K562 (cell line): ENCODE results near the gene CHMP2A. TPM values are rescaled to one million over a fixed set of nuclear protein-coding genes. Genes with fewer than 3 reads are reported as not detected.

Source experiments
- ARID1B ChIP-seq: fragments of 450-650 bp; IDR thresholded peaks from 2 replicates; pipeline ENCODE4 v1.6.1; 2016; ENCODE audit warnings: antibody characterized with exemption, mild to moderate bottlenecking, inconsistent platforms
- CAMTA2 ChIP-seq: fragments of 250-450 bp; sonication (Bioruptor Pico); conservative IDR thresholded peaks from 2 replicates; pipeline ENCODE4 v1.5.1; 2022
- ELF1 ChIP-seq: fragments of 200-800 bp; sonication (Bioruptor generic); IDR thresholded peaks from 2 replicates; pipeline ENCODE4 v1.6.1; 2016; ENCODE audit warnings: missing genetic modification characterization, missing compliant biosample characterization
- EZH2 ChIP-seq: IDR thresholded peaks from 2 replicates; pipeline ENCODE4 v1.6.1; 2012; ENCODE audit warnings: low read depth, mild to moderate bottlenecking, inconsistent platforms, low read length, borderline replicate concordance
- HDAC8 ChIP-seq: fragments of 450-650 bp; IDR thresholded peaks from 2 replicates; pipeline ENCODE4 v1.6.1; 2016; ENCODE audit warnings: mild to moderate bottlenecking, missing genetic modification characterization, moderate library complexity, missing compliant biosample characterization
- RFX5 ChIP-seq: IDR thresholded peaks from 2 replicates; pipeline ENCODE4 v1.6.1; 2011; ENCODE audit warnings: low read depth, mild to moderate bottlenecking, improper control_type of control experiment, low read length
- ZNF239 ChIP-seq: fragments of 250-450 bp; sonication (Bioruptor Pico); IDR thresholded peaks from 2 replicates; pipeline ENCODE4 v1.4.0; 2020; ENCODE audit warnings: mild to moderate bottlenecking
- ZNF354B ChIP-seq: fragments of 250-450 bp; sonication (Bioruptor Pico); IDR thresholded peaks from 2 replicates; pipeline ENCODE4 v1.4.0; 2020
- ZNF384 ChIP-seq: IDR thresholded peaks from 2 replicates; pipeline ENCODE4 v1.6.1; 2012; ENCODE audit warnings: low read depth, low read length, improper control_type of control experiment
- polyA plus RNA-seq, 8 experiments: library from polyadenylated mRNA; depleted of rRNA in 4 of 8; stranded (reverse) in 5 of 8; unstranded in 3 of 8; fragments of >200 nt; fragmentation: Nextera tagmentation in 2 of 8; fragmentation: Illumina TruSeq in 1 of 8; extraction: Ambion mirVana in 2 of 8; extraction: Trizol in 1 of 8; gene quantifications; 2 replicates each; pipeline versions ENCODE4 v1.2.1 to v1.2.3, GENCODE V29; 2011 to 2014; ENCODE audit warnings: inconsistent platforms in 1 of 8, missing spikeins in 1 of 8
- total RNA-seq, 7 experiments: library from RNA; depleted of rRNA in 6 of 7; stranded (reverse); fragments of >200 nt in 6 of 7; fragmentation: Illumina TruSeq in 2 of 7; extraction: Trizol in 2 of 7; gene quantifications; 2 replicates each; pipeline versions ENCODE4 v1.2.1 to v1.2.3, GENCODE V29; 2011 to 2021; ENCODE audit warnings: low replicate concordance in 1 of 7
- TF ChIP-seq, protein P1 (sequence below): fragments of 450-650 bp; IDR thresholded peaks from 2 replicates; pipeline ENCODE4 v1.6.1; 2016; ENCODE audit warnings: mild to moderate bottlenecking
- TF ChIP-seq, protein P2 (sequence below): fragments of 200-400 bp; formaldehyde crosslinking; IDR thresholded peaks from 2 replicates; pipeline ENCODE4 v1.6.1; 2017; ENCODE audit warnings: mild to moderate bottlenecking, low read depth, low read length, moderate library complexity
- TF ChIP-seq, protein P3 (sequence below): fragments of 450-650 bp; IDR thresholded peaks from 2 replicates; pipeline ENCODE4 v1.6.1; 2017; ENCODE audit warnings: mild to moderate bottlenecking, moderate library complexity
- TF ChIP-seq, protein P4 (sequence below): fragments of 450-650 bp; IDR thresholded peaks from 2 replicates; pipeline ENCODE4 v1.7.0; 2016; ENCODE audit warnings: borderline replicate concordance
- TF ChIP-seq, protein P5 (sequence below): sonication (generic); formaldehyde crosslinking; IDR thresholded peaks from 2 replicates; pipeline ENCODE4 v1.8.0; 2022; ENCODE audit warnings: mild to moderate bottlenecking, missing genetic modification reagents

Gene CHMP2A
- total and polyA plus RNA-seq, 9 of the 15 experiments (the other 6 are each of a cell fraction or from before 2014, with no cell fraction given) = 57.6 to 159 (median 87.2) TPM

DNA sequence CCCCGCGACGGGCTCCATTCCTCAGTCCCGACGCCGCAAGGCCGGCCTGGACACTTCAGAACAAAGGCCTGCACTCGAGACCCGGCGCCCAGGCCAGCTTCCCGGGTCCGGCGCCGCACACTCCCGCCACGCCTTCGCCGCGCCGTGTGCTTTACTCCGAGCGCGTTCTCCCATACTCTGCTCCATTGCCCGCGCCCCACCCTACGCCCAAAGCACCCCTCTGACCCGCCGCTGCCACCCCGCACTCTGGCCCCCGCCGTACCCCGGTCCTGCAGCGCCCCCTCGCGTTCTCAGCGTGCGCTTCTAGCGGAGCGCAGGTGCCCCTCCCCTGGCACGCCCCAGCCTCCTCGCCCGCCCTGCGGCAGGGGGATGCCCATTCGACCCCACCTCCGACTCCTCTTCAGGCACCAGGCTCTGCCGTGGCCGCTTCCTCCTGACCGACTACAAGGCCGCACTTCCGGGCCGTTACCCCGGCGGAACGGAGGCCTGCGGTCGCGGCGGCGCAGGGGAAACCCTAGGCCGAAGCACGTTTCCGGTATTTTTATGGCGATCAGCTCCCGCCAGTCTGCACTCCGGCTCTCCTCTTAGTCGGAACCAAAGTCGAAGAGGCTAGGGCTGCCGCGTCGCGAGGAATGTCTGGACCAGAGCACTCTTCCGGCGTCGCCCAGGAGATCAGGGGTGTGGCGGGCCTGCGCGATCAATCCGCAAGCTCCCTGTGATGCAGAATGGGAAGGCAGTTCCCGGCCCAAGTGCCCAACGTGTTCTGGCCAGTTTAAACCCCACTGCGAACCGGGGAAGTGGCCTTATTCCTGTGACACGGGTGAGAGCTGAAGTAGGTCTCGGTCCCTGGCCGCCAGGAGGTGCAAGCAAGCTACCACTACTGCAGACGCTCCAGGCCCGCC, 35.3 kb downstream of the CHMP2A start, which contains the start of gene ZBTB45 (continued):
- TF ChIP-seq, protein P1, sequence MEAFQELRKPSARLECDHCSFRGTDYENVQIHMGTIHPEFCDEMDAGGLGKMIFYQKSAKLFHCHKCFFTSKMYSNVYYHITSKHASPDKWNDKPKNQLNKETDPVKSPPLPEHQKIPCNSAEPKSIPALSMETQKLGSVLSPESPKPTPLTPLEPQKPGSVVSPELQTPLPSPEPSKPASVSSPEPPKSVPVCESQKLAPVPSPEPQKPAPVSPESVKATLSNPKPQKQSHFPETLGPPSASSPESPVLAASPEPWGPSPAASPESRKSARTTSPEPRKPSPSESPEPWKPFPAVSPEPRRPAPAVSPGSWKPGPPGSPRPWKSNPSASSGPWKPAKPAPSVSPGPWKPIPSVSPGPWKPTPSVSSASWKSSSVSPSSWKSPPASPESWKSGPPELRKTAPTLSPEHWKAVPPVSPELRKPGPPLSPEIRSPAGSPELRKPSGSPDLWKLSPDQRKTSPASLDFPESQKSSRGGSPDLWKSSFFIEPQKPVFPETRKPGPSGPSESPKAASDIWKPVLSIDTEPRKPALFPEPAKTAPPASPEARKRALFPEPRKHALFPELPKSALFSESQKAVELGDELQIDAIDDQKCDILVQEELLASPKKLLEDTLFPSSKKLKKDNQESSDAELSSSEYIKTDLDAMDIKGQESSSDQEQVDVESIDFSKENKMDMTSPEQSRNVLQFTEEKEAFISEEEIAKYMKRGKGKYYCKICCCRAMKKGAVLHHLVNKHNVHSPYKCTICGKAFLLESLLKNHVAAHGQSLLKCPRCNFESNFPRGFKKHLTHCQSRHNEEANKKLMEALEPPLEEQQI = peak; percentile 85
- TF ChIP-seq HDAC8 (tag) (no peak), RFX5 (no peak), ZNF239 (CRISPR knock-in tag) (peak; percentile 30; the same call in 1 of the 2 replicates), CAMTA2 (CRISPR knock-in tag) (peak; percentile 57; the same call in 1 of the 2 replicates), ZNF354B (CRISPR knock-in tag) (no peak), ARID1B (peak; percentile 60), ZNF384 (peak; percentile 52; the same call in 1 of the 2 replicates), EZH2 (no peak), ELF1 (tag) (peak; percentile 95)
- TF ChIP-seq, protein P2, sequence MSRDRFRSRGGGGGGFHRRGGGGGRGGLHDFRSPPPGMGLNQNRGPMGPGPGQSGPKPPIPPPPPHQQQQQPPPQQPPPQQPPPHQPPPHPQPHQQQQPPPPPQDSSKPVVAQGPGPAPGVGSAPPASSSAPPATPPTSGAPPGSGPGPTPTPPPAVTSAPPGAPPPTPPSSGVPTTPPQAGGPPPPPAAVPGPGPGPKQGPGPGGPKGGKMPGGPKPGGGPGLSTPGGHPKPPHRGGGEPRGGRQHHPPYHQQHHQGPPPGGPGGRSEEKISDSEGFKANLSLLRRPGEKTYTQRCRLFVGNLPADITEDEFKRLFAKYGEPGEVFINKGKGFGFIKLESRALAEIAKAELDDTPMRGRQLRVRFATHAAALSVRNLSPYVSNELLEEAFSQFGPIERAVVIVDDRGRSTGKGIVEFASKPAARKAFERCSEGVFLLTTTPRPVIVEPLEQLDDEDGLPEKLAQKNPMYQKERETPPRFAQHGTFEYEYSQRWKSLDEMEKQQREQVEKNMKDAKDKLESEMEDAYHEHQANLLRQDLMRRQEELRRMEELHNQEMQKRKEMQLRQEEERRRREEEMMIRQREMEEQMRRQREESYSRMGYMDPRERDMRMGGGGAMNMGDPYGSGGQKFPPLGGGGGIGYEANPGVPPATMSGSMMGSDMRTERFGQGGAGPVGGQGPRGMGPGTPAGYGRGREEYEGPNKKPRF = no peak
- TF ChIP-seq, protein P3, sequence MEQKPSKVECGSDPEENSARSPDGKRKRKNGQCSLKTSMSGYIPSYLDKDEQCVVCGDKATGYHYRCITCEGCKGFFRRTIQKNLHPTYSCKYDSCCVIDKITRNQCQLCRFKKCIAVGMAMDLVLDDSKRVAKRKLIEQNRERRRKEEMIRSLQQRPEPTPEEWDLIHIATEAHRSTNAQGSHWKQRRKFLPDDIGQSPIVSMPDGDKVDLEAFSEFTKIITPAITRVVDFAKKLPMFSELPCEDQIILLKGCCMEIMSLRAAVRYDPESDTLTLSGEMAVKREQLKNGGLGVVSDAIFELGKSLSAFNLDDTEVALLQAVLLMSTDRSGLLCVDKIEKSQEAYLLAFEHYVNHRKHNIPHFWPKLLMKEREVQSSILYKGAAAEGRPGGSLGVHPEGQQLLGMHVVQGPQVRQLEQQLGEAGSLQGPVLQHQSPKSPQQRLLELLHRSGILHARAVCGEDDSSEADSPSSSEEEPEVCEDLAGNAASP = no peak
- TF ChIP-seq, protein P4, sequence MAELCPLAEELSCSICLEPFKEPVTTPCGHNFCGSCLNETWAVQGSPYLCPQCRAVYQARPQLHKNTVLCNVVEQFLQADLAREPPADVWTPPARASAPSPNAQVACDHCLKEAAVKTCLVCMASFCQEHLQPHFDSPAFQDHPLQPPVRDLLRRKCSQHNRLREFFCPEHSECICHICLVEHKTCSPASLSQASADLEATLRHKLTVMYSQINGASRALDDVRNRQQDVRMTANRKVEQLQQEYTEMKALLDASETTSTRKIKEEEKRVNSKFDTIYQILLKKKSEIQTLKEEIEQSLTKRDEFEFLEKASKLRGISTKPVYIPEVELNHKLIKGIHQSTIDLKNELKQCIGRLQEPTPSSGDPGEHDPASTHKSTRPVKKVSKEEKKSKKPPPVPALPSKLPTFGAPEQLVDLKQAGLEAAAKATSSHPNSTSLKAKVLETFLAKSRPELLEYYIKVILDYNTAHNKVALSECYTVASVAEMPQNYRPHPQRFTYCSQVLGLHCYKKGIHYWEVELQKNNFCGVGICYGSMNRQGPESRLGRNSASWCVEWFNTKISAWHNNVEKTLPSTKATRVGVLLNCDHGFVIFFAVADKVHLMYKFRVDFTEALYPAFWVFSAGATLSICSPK = no peak
- TF ChIP-seq, protein P5, sequence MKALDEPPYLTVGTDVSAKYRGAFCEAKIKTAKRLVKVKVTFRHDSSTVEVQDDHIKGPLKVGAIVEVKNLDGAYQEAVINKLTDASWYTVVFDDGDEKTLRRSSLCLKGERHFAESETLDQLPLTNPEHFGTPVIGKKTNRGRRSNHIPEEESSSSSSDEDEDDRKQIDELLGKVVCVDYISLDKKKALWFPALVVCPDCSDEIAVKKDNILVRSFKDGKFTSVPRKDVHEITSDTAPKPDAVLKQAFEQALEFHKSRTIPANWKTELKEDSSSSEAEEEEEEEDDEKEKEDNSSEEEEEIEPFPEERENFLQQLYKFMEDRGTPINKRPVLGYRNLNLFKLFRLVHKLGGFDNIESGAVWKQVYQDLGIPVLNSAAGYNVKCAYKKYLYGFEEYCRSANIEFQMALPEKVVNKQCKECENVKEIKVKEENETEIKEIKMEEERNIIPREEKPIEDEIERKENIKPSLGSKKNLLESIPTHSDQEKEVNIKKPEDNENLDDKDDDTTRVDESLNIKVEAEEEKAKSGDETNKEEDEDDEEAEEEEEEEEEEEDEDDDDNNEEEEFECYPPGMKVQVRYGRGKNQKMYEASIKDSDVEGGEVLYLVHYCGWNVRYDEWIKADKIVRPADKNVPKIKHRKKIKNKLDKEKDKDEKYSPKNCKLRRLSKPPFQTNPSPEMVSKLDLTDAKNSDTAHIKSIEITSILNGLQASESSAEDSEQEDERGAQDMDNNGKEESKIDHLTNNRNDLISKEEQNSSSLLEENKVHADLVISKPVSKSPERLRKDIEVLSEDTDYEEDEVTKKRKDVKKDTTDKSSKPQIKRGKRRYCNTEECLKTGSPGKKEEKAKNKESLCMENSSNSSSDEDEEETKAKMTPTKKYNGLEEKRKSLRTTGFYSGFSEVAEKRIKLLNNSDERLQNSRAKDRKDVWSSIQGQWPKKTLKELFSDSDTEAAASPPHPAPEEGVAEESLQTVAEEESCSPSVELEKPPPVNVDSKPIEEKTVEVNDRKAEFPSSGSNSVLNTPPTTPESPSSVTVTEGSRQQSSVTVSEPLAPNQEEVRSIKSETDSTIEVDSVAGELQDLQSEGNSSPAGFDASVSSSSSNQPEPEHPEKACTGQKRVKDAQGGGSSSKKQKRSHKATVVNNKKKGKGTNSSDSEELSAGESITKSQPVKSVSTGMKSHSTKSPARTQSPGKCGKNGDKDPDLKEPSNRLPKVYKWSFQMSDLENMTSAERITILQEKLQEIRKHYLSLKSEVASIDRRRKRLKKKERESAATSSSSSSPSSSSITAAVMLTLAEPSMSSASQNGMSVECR (CRISPR knock-in tag) = peak; percentile 97
